GM19467 (cell line): ENCODE measurements around the gene VWDE.
"Not testable (repeated sequence)": the region's sequence is repeated elsewhere in the genome, so short reads cannot be mapped to it uniquely, and the experiment has no call there.

ENCODE experiments used
- ATAC-seq: cut with Tn5 transposase; IDR thresholded peaks from one replicate; pipeline ENCODE4 v1.9.1; 2021; ENCODE audit warnings: mild to moderate bottlenecking, moderate library complexity; ENCODE audit not compliant: unreplicated experiment

Gene VWDE

DNA sequence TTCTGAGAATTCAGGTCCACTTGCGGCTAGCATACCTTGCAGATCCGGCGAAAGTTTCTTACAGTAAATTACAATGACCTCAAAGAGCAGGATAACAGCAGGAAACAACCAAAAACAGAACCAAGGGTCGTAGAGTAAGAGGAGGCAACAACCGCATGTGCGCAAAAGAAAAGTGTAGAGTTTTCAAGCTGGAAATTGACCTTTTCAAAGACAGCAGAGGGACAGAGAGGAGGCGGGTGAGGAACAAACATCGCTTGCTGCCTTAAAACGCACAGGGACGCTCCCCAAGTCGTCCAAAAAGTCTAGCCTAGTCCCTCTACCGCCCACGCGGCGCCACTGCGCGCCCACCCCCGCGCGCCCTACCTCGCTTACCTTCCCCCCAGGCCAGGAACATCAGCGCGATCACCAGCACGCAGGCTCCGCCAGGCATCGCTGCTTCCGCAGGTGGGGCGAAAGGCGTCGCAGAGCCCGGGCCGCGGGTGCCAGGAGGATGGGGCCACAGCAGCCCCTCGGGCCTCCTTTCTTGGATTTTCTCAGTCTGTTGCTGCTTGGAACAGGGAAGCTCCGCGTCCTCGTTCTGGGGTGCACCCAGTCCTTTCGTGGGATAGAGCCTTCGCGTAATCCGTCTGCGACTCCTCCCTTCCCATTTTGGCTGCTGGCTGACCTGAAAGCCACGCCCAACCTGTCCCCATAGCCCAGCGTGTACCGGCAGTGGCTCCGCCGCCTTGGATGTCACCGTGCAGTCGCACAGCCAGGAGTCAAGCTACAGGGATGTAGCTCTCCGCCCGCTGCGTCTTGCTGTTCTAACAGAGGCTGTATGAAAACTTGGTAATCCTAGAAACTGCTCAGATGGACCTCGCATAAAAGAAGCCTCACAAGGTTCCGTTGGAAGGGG, at the start of gene VWDE:
TSS of gene VWDE (minus strand) at position 579 of the 895 bp plus-strand sequence. CDS start at position 430, 149 bp downstream.
- no peak for ATAC-seq

DNA sequence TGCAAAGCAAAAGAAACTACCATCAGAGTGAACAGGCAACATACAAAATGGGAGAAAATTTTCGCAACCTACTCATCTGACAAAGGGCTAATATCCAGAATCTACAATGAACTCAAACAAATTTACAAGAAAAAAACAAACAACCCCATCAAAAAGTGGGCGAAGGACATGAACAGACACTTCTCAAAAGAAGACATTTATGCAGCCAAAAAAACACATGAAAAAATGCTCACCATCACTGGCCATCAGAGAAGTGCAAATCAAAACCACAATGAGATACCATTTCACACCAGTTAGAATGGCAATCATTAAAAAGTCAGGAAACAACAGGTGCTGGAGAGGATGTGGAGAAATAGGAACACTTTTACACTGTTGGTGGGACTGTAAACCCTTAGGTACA, 49.5 kb upstream of the VWDE start:
- not testable (repeated sequence) for ATAC-seq

DNA sequence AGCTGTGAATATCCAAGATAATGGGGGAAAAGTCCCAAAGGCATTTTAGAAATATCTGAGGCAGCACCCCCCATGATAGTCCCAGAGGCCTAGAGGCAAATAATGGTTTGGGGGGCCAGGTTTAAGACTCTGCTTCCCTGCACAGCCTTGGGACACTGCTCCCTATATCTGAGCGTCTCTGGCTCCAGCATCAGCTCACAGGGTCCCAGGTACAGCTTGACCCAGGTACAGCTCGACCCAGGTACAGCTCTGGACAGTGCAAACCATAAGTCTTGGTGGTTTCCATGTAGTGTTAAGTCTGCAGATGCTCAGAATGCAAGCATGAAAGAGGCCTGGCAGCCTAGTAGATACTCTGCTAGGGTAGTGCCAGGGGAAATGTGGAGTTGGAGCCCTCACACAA, 47.0 kb upstream of the VWDE start:
- no peak for ATAC-seq

DNA sequence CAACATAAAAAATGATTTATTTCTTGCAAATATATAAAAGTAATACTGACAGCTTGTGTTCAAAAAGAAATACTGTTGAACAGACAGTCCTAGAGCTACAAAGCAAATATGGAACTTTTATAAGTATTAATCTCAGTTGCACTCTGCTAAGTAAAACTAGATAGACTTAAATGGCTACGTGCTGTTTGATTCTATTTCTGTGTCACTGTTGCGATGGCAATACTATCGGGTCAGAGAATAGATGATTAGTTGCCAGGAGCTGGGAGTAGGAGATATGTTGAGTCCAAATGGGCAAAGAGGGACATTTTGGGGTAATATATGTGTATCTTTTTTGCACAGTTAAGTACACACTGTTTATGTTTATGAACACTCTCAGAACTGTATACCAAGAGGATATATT, 41.1 kb upstream of the VWDE start:
- ATAC-seq, result no peak

DNA sequence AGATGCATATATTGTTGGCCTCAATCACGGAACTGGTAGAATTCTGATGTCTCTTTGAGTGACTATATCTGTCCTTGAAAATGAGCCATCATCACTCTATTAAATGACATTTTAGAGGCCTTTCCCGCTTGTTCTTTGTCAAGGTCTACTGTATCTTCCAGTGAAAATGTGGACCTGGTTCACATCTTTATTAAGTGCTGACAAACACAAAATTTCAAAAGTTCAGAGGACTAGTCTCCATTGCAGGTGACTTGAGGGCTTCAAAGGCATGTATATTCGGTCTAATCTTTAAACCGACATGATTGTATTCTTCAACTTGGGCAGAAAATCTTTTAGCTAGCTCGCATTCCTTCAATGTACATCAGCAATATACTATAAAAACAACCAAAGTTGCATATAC, 36.6 kb upstream of the VWDE start:
- no peak for ATAC-seq

DNA sequence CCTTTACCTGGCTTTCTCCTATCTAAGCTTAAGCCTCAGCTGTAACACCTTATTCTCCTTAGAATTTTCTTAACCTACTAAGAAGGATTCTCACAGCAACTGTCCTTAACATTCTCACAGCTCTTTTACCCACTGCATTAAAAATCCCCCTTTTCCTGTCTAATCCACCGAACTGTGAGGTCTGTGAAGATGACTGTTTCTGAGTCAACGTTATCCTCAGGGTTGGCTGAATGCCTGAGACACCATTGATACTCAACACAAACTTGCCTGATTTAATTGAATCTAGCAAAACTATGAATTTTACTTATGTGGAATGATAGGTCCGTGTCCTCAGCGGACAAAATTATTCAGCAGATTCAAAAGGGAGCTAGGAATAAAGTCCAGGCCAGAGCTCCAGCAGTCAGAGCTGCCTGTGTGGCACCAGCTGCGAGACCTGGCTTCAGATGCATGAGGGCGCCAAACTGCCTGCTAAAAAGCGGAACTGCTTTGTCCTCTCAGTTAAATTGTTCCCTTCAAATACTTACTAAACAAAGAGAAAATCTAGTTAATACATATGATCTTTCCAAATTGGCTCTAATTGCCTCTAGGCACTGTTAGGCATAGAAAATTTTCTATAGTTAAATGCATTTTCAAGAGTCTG, 33.4 kb upstream of the VWDE start:
- no peak for ATAC-seq

DNA sequence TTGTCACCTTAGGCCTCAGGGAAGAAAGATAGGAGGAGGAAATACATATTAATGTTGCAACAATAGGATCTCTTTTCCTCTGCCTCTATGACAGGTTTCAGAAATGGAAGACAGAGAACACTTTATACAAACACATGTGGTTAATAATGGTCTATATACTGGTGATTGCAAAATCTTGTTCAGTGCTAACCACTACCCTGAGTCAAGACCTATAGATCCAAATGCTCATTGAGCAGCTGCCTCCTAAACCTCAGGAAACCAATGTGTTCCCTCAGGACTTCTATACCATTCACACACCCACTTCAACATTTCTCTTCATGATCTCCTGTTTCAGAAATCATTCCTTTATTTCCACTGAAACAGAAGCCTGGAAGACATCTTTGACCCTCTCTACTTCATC, 32.5 kb upstream of the VWDE start:
- no peak for ATAC-seq

DNA sequence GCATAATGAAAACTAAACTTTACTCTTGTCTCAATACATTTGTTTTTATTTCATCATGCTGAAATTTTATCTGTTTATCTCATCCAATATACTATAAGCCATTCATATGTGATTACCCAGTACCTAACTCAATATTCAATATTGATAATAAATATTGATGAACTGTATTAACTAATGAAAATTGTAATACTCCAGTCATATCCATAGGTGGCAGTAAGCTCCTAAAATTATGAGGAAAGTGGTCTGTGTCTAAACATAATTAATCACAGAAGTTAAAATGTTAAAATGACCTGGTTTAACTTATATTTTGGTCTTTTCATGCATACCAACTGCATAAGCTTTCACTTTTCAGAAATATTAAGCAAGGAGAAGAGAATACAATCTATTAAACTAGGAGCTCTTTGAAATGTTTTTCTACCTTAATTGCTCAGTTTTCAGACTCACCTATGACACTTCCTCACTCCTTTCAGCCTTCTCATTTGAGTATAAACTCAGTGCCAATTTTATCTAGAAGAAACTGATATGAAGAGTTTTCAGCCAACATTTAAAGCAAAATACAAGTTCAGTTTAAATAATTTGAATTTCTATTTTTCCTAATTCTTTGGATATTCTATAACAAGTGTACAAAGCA, 30.5 kb upstream of the VWDE start:
- no peak for ATAC-seq

DNA sequence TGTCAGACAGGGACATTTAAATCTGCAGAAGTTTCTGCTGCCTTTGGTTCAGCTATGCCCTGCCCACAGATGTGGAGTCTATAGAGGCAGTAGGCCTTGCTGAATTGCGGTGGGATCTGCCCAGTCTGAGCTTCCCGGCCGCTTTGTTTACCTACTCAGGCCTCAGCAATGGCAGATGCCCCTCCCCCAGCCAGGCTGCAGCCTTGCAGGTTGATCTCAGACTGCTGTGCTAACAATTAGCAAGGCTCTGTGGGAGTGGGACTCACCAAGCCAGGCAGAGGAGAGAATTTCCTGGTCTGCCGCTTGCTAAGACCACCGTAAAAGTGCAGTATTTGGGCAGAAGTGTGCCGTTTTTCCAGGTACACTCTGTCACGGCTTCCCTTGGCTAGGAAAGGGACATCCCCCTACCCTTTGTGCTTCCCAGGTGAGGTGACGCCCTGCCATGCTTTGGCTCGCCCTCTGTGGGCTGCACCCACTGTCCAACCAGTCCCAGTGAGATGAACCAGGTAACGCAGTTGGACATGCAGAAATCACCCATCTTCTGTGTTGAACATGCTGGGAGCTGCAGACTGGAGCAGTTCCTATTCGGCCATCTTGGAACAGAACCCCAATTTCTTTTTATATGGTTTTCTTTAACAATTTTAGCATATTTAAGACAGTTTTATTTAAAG, 28.4 kb upstream of the VWDE start:
- ATAC-seq, result no peak

DNA sequence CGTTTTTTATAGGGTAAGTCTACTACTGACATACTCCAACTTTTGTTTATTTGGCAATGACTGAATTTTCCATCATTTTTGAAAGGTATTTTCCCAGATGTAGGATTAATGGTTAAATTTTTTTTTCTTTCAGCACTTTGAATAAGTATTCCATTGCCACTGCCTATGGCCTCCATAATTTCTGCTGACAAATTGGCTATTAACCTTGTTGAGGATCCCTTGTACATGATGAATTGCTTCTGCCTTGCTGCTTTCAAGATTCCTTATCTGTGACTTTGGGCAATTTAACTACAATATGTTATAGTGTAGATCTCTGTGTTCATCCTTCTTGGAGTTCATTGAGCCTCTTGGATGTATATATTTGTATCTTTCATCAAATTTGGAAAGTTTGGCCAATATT, 21.6 kb upstream of the VWDE start:
- ATAC-seq, result no peak

DNA sequence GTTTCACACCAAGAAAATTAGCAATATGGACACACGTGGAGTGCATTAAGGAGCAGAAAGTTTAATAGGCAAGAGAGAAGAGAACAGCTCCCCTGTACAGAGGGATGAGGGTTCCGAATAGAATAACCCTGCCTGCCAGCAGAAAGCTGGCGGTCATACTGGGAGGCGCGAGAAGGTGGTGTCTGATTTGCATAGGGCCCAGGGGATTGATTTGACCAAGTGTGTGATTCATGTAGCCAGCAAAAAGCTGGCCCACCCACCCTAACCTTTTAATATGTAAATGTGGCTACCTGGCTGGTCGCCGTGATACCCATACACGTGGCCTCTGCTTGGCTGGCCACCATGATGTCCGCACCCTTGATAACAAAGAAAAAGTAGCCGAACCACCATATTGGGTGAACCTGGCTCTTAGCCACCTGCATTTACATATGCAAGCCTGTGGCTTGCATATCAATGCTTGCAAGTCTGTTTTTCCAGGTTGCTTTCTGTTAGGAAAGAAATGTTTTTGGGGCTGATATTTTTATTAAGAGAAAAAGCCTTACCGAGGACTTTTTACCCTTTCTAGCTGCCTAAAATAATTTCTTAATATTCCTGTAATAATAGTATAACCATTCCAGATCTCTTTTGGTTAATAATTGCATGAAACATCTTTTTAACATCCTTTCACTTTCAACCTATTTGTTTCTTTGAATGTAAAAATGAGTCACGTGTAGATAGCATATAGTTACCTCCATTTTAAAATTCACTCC, 20.5 kb upstream of the VWDE start:
- no peak for ATAC-seq

DNA sequence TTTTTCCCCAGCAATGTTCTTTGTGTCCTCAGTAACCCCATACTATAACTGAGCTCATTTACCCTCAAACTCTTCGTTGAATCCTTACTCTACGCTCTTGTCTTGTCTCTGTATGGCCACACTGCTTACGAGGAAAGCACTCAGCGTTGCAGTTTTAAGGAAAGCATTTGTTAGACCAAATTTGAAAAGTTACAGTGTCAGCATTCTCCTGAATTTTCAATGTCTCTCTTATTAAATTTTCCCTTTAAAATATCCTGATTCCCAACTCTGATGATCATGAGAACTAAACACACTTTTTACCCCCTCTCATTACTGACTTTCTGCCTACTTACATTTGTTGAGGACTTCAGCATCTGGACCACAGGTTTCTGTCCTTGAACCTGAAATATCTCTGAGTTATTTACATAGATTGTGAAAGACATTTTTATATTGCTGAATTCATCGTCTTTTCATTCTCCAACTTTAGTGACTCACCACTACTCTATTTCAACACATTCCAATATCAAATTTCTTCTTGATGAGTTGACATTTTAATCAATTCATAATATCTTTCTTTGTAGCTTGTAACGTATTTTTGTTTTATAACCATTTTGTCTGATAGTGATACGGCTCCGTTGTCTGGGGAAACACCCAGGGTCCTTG, 19.8 kb upstream of the VWDE start:
- ATAC-seq, result no peak

DNA sequence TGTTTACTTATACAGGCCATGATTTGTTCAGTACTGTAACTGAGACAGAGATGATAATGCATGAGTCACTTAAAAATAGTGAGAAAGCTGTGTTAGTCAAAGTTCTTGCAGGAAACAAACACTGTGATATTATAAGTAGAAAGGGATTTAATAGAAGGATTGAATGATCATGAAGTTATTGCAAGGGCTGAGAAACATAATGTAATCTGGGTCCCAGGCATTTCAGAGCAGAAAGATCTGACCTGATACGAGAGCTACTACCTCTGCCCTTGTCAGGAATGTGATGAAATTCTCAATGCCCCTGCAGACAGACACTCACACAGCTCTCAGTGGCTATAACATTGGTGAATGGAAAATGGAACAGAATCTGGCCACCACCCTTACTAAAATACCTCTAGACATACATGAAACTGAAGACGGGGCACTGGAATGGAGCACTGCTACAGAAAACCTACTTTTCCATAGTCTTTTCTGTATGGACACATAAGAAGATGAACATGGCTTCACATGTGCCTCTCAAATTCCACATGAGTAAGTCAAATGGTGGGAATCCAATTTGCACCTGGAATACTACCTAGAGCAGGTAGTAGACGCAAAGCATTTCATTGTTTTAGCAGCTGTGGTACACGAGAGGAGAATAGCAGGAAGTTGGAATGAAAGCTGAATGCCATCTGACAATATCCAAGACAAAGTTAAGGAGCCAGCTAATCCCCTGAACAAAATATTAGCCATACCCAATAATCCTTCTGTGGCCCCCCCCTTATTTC, 19.1 kb upstream of the VWDE start:
- ATAC-seq, result no peak

DNA sequence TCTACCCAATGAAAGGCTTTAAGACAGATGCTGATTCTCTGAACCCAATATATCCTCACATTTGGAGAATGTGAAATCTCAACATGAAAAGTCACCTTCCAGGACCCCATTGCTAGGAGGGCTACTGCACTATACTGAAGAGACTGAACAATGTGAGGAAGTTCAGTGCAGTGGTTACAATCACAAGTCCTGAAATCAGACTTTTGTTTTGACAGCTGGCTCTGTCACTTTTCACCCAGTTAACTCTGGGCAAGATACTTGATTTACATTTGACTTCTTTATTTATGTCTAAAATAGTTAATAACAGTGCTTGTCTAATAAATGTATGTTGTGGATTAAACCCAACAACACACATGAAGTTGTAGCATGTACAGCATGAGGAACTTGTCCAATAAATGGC, 14.8 kb upstream of the VWDE start:
- no peak for ATAC-seq

DNA sequence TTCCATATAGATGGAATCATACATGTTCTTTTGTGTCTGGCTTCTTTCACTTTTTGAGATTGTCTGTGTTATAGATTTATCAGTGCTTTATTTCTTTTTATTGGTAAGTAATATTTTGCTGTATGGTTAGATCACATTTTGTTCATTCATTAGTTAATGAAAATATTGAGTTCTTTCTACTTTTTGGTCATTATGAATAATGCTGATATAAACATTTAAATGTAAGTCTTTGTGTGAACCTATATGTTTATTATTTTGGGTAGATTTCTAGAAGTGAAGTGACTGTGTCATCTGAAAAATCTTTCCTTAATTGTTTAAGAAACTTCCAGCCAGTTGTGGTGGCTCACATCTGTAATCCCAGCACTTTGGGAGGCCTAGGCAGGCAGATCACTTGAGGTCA, 11.4 kb upstream of the VWDE start:
- no peak for ATAC-seq

DNA sequence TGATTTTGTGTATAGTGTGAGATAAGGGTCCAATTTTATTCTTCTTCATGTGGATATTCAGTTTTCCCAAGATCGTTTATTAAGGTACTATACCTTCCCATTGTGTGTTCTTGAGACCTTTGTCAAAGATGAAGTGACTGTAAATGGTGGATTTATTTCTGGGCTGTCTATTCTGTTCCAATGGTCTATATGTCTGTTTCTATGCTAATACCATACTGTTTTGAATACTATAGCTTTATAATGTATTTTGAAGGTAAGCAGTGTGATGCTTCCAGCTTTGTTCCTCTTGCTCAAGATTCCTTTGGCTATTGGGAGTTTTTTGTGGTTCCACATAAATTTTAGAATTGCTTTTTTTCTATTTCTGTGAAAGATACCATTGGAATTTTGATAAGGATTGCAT, 8.7 kb upstream of the VWDE start:
- ATAC-seq, result no peak

DNA sequence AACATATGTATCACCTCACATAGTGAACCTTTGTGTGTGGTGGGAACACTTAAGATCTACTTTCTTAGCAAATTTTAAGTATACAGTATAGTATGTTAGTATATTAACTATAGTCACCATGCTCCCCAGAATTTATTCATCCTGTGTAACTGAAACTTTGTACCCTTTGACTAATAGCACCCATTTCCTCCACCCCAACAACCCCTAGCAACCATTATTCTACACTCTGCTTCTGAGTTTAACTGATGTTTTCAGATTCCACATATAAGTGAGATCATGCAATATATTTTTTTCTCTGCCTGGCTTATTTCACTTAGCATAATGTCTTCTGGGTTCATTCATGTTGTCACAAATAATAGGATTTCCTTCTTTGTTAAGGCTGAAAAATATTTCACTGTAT, 6.9 kb upstream of the VWDE start:
- no peak for ATAC-seq

DNA sequence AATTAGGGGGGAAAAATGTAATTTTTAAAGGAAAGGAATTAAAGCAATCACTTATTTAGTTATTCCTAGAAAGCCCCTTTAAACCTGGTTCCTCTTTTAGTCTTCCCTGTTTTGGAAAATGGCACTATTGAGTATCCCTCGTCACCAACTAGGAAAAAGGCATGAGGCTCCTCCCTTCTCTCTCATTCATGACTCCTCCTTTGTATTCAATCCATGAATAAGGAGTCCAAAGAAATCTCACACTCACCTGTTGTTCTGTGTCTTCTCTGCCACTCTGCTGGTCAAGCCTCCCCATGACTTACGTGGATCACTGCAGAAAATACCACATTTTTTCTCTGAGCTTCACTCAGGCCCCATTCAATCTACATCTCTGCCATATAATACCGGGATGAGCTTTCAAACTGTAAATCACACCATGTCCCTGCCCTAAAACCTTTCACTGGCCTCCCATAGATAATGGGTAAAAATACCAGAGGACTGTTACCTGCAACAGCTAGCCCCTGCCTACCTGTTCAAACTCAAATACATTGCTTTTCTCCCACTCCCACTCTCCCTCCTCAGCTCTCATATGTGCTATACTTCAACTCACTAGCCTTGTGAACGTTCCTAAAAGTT, 5.5 kb upstream of the VWDE start:
- ATAC-seq, result no peak

DNA sequence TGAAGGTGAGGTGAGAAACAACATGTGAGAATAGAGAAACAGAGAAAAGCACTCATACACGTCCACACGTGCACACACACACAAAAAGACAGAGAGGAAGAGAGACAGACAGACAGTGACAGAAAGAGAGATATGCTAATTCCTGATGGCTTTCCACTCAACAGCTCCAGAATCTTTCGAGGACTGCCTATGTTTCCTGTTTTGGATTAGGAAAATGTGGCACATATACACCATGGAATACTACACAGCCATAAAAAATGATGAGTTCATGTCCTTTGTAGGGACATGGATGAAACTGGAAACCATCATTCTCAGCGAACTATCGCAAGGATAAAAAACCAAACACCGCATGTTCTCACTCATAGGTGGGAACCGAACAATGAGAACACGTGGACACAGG, 4.0 kb upstream of the VWDE start:
- ATAC-seq, result not testable (repeated sequence)
